PC-9 (cell line): ENCODE results near the gene CIBAR2.

Experiments used
- EZH2 ChIP-seq: fragments of 200-600 bp; sonication (generic); IDR thresholded peaks from 2 replicates; pipeline ENCODE4 v1.8.0; 2017; ENCODE audit warnings: antibody characterized with exemption, low read depth
- TF ChIP-seq, protein P1 (sequence below): fragments of 200-600 bp; sonication (generic); conservative IDR thresholded peaks from 2 replicates; pipeline ENCODE4 v1.6.1; 2017; ENCODE audit warnings: mixed run types, antibody characterized with exemption, mild to moderate bottlenecking, moderate library complexity

- TF ChIP-seq, protein P1, sequence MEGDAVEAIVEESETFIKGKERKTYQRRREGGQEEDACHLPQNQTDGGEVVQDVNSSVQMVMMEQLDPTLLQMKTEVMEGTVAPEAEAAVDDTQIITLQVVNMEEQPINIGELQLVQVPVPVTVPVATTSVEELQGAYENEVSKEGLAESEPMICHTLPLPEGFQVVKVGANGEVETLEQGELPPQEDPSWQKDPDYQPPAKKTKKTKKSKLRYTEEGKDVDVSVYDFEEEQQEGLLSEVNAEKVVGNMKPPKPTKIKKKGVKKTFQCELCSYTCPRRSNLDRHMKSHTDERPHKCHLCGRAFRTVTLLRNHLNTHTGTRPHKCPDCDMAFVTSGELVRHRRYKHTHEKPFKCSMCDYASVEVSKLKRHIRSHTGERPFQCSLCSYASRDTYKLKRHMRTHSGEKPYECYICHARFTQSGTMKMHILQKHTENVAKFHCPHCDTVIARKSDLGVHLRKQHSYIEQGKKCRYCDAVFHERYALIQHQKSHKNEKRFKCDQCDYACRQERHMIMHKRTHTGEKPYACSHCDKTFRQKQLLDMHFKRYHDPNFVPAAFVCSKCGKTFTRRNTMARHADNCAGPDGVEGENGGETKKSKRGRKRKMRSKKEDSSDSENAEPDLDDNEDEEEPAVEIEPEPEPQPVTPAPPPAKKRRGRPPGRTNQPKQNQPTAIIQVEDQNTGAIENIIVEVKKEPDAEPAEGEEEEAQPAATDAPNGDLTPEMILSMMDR = peak; percentile 86
- TF ChIP-seq EZH2 = no peak
Measured at GRCh38 chr16:85086347-85087291, 25.7 kb downstream of the CIBAR2 start.
